GM18499 (cell line): ENCODE data around the gene CEP120.
"Not testable (repeated sequence)": the region's sequence is repeated elsewhere in the genome, so short reads cannot be mapped to it uniquely, and the experiment has no call there.

ENCODE experiments used
- ATAC-seq: cut with Tn5 transposase; IDR thresholded peaks from one replicate; pipeline ENCODE4 v1.9.1; 2021; ENCODE audit warnings: moderate number of reproducible peaks; ENCODE audit not compliant: insufficient read depth, unreplicated experiment

The CEP120 gene

DNA sequence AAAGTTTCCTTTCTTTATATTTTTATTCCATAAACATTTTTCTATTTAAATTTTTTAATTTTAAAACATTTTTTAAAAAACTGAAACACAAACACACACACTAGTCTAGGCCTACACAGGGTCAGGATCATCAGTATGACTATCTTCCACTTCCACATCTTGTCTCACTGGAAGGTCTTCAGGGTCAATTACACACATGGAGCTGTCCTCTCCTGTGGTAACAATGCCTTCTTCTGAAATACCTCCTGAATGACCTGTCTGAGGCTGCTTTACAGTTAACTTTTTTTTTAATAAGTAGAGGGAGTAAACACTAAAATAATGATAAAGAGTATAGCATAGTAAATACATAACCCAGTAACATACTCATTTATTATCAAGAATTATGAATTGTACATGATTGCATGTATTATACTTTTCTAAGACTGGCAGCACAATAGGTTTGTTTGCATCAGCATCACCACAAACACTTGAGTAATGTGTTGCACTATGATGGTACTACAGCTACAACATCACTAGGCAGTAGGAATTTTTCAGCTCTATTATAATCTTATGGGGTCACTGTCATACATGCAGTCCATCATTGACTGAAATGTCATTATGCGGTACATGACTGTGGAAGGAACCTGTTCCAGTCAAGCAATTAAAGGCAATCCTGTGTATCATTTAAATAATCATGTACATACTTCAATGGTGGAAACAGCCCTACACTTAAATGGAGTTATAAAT, 17.4 kb upstream of the CEP120 start:
- no peak for ATAC-seq

DNA sequence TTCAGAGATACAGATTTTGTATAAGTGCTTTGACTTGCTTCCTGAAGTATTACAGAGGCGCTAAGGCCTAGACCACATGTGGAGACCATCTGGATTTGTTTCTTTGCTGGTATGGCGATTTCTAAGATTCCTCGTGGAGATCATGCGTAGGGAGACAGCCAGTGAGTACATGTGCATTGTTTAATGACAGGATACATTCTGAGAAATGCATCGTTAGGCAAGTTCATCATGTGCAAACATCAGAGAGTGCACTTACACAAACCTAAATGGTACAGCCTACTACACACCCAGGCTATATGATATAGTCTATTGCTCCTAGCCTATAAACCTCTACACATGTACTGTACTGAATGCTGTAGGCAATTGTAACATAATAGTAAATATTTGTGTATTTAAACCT, 16.5 kb upstream of the CEP120 start:
- ATAC-seq = no peak

DNA sequence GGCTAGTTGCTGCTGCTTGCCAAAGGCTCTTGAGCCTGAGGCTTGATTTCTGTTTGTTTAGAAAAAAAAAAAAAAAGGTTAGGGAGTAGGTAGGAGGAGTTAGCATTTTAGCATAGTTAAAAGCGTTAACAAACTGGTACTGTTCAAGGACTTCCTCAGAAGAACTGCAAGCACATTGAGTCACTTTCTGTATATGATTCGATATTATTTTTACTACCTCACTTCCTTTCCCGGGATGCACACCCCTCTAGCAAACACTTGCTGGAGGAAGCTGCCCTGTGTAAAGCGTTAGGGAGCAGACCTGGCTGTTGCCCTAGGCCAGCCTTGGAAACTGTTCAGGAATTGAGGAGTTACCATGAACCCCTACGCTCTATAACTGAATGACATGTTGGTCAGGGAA, 15.7 kb upstream of the CEP120 start:
- ATAC-seq = no peak

DNA sequence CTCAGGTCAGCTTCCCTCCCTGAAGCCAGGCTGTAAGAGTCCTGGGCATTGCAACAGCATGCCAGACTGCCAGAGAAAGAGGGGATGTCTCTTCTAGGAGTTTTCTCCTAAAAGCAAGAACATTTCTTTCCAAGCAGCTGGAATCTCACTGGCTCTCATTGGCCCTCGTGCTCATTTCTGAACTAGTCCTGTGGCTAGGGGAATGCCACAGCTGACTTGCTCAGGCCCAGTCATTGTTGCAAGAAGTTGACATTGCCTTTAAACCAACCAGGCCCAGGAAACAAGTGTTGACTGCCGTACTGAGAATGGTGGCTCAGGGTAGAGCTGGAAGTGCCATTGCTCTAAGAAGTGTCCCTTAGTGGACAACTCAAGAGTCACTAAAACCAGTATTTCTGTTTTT, 15.0 kb upstream of the CEP120 start:
- ATAC-seq = no peak

DNA sequence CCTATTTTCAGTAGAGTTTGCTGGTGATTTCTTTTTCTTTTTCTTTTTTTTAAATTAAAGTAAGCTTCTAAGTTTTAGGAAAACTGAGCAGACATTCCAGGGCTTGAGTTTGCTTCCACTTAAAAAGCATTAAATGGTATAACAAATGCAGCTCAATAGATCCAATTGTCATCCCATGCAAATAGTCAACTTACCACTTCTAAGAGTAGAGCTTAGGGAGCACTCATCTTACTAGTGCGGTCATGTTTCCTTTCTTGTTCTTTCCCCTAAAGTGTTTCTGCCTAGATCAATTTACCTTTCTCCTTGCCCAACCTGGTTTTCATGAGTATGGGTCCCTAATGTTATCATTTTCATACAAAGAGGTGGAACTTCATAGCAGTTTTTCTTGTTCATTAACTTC, 13.0 kb upstream of the CEP120 start:
- no peak for ATAC-seq

DNA sequence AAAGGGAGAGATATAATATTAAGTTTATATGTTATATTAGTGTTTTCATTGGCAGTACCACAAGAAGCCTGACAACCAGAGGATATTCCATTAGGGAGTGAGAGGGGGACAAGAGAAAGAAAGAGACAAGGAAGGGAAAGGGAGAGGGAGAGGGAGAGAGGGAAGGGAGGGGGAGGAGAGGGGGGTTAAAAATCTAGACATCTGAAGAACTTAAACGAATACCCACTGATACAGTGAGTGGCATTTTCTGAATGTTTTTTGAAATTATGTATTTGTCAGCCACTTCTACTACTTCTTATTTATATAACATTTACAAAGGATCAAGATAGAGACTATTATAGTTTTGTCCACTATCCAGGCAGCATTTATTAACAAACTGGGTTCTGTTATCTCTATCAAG, 11.6 kb upstream of the CEP120 start:
- ATAC-seq = no peak

DNA sequence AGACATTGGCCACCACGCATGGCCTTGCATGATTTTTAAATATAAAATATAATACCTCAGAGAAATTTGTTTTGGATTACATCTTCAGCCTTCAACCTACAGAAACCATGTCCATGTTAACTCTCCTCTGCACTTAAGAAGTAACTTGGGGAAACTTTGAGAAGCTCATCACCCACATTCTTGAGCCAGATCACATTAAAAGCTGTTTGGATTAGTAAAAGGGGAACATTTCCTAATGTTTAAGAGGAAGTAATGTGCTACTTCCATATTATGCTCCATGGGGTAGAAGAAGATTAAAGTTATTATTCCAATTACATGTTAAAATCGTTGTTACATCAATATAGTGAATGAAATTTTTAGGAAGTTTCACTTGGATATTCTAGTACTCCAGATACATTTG, 10.4 kb upstream of the CEP120 start:
- no peak for ATAC-seq

DNA sequence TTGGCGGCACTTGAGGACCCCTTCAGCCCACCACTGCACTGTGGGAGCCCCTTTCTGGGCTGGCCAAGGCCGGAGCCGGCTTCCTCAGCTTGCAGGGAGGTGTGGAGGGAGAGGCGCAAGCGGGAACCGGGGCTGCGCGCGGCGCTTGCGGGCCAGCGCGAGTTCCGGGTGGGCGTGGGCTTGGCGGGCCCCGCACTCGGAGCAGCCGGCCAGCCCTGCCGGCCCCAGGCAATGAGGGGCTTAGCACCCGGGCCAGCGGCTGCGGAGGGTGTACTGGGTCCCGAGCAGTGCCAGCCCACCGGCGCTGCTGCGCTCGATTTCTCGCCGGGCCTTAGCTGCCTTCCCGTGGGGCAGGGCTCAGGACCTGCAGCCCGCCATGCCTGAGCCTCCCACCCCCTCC, 7.2 kb upstream of the CEP120 start:
- ATAC-seq = not testable (repeated sequence)

DNA sequence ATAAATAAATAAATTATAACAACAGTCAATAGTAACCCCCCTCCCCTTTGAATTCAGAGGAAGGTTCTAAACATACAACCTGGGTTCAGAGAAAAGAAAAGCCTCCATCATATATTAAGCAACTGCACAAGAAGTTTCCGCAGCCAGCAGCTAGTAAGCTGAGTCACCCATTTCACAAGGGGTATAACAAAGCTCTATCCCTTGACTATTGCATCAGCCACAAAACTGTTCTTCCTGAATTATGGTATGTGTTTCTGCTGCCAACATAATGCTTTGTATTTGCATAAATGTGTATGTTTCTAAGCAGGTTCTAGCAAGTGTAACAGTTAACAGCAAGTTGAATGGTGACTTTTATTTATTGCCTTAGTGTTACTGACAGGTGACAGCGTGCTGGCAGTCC, 6.8 kb upstream of the CEP120 start:
- ATAC-seq = no peak

DNA sequence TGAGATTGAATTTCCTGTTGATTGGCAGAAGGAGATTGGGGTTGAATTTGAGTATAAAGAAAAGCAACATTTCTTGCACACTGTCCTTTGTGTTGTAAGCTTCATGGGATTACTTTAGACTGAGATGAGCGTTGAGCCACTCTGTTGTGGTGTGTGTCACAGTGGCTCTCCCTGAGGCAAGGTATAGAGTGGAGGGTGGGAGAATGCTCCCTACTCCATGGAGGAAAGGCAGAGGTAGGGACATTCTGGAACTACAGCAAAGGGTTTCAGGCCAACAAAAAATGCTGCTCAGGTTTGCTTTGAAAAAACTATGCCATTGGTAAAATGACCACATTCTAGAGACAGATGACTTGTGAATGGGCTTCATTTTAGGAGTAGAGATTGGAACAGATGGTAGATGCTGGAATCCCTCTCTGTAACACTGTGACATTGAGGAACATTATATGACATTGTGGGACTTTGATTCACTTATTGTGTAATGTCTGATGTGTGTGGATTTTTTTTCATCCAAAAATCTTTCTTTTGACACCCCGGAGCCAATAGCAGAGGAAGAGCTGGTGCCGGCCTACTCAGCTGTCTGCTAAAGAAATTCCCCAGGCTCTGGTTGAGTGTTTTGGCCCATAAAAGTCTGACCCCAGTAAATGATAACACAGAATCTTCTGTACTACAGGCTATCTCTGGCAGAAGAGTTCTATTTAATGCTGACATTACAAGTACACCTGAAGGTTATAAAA, 6.2 kb upstream of the CEP120 start:
- no peak for ATAC-seq

DNA sequence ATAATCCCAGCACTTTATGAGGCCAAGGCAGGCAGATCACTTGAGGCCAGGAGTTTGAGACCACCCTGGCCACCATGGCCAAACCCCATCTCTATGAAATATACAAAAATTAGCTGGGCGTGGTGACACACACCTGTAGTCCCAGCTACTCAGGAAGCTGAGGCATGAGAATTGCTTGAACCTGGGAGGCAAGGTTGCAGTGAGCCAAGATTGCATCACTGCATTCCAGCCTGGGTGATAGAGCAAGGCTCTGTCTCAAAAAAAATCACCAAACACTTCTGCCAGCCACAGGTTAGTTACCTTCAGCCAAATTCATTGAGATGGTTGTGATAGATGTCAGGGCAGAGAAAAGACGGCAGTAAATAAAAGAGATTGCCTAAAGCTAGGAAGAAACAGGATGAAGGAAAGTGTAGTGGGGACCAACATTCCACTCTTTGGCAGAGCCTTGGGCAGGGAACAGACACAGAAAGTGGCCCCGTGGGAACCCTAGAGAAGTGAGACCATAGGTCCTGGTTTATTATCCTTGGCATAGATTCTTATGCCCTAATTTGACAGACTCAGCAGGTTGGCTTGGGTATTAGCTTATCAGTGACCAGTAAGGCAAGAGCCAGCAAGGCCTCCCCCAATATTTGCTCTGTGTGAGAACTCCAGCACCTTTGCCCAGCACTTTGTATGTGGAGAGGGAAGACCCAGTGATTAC, 5.5 kb upstream of the CEP120 start:
- no peak for ATAC-seq

DNA sequence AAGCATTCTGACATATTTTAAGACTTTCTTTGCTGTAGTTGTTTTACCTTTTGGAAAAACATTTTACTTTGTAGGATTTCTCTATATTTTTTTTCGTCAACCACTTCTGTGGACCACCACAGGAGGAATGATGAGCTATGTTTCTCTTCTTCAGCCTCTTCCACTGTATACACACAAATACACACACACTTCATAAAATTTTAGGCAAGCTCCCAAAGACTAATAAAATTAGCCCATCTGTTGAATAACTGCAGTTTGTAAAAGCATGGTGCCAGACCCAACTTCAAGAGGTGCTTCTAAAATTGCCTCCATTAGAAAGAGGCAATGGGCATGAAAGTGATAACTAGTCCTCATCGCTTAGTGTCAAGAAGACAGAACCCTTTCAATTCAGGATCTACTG, 4.1 kb upstream of the CEP120 start:
- no peak for ATAC-seq

DNA sequence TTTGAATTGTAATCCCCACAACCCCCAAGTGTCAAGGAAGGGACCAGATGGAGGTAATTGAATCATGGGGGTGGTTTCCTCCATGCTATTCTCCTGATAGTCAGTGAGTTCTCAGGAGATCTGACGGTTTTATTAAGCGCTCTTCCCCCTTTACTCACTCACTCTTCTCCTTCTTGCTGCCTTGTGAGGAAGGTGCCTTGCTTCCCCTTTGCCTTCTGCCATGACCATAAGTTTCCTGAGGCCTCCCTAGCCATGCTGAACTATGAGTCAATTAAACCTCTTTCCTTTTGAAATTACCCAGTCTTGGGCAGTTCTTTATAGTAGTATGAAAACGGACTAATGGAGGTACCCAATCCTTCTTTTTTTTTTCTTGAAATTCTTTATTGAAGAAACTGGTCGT, 2.2 kb upstream of the CEP120 start:
- no peak for ATAC-seq

DNA sequence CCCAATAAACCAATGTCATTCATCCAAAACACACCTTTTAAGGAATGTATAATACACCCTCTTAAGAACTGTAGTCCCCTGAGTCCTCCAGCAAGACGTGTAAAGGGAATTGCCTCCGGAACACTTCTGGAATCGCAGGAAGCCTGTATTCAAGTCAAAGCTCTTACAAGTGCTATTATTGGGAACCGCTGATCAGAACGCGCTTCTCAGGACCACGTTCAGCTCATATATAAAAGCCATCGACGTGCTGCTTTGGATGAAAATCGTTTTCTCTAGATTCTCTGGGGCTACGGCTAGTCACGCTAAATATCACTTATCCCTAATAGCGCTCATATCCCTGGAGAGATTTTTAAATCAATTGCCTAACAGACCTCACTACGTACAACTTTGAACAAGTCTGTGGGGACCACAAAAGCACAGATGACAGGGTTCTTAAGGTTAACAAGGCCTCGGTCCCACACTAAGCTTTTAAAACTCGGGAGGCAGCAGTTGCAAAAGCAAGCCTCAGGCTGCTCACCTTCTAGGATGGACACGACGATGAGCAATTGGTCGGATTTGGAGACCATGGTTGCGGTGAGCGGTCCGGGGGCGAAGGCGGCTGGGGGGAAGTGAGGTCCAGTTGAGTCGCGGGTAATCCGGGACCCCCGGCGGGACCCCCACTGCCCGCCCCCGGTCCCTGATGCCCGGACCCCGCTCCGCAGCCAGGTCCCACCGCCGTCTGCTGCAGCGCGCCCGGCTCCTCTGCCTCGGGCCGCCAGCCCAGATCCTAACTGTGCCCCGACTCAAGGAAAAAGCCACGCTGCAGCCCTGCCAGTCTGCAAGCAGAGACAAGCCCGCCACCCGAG, 548 bp downstream of the CEP120 start:
- no peak for ATAC-seq

DNA sequence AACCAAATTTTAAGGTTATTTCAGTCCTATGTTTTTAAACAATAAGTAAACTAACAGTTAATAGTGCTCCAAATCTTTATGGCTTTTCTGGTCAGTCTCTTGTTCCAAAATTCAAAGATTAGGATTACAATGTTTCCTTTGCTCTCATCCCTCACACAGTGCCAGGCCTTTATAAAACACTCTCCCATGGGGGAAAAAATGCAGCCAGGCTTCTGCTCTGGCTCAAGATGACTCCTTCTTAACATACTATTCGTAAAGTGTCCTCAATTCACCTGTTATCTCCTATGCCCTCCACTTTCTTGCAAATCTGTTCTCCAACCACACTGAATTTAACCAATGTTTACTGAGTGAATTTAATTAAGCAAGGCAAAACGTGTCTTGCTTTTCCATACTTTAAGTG, 1.4 kb downstream of the CEP120 start:
- no peak for ATAC-seq

DNA sequence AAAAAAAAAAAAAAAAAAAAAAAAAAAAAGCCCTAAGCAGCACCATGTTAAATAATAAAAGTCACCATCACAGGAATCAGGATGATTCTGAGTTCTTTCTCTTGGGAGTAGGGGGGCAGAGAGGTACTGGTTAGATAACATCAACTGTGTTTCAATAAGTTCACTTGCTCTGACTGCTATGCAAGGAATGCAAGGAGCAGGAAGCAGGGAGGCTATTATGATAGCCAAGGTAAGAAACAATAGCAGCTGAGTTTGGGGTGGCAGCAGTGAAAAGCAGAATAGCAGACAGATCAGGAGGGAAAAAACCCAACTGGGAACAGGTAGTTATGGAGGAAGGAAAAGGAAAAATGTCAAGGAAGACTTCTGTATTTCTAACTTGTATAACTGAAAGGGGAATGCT, 8.2 kb downstream of the CEP120 start:
- no peak for ATAC-seq

DNA sequence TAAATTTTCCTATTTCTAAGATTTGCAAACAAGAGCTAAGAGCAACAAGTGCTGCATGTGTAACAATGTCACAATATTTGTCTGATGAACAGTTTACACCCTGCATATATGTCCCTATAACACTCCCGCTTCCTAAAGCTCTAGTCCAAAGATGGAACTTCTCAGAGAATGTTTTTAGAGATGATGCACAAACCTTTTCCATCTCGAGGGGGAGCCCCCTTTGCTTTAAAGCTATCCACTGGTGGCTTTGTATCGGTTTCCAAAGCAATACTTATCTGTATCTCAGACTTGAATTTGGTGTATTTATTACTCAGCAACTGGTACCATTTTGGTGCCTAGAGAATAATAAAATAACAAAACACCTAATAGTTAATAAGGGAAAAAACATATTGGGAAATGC, 11.0 kb downstream of the CEP120 start:
- ATAC-seq = no peak

DNA sequence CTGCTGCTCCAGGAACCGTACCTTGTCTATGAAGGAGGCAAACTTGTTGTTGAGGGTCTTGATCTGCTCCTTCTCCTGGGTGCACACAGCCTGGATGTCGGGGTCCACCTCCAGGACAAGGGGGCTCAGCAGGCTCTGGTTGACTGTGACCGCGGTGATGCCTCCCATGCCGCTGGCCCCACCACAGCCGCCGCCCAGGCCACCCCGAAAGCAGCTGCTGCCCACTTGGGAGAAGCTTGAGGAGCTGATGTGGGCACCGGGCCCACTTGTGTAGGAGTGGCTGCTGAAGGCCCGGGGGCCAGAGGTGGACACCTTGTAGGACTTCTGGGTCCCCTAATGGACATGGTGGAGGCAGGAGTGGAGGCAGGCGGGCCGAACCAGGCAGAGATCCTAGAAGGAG, 21.2 kb downstream of the CEP120 start:
- not testable (repeated sequence) for ATAC-seq

DNA sequence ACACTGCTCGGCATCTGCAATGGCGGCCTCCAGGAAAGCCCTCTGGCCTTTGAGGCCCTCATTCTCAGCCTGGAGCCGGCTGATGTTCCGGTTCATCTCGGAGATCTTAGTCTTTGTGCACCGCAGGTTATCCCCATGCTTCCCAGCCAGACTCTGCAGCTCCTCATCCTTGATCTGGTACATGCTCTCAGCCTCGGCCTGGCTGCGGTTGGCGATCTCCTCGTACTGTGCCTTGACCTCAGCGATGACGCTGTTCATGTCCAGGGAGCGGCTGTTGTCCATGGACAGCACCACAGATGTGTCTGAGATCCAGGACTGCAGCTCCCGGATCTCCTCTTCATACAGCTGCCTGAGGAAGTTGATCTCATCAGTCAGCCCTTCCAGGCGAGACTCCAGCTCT, 21.9 kb downstream of the CEP120 start:
- no peak for ATAC-seq

DNA sequence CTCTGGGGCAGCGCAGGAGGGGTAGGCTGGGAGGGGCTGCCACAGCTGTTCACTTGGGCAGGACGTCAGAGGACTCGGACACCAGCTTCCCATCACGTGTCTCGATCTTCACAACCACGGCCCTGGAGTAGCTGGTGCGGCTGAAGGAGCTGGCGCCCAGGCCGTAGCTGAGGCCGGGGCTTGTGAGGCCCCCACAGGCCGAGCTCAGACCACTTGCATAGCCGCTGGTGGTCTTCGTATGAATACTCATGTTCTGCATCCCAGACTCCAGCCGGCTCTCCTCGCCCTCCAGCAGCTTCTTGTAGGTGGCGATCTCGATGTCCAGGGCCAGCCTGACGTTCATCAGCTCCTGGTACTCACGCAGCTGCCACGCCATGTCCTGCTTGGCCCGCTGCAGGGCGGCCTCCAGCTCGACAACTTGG, 22.3 kb downstream of the CEP120 start:
- not testable (repeated sequence) for ATAC-seq
